ENCODE data around the gene RFXAP.

The RFXAP gene

GRCh38 chr13:36817996-36818803 is 822 bp upstream of the RFXAP start:
- no peak for DNase-seq

GRCh38 chr13:36819739-36820090 is 693 bp downstream of the RFXAP start:
- peak; percentile 32 for DNase-seq

DNA sequence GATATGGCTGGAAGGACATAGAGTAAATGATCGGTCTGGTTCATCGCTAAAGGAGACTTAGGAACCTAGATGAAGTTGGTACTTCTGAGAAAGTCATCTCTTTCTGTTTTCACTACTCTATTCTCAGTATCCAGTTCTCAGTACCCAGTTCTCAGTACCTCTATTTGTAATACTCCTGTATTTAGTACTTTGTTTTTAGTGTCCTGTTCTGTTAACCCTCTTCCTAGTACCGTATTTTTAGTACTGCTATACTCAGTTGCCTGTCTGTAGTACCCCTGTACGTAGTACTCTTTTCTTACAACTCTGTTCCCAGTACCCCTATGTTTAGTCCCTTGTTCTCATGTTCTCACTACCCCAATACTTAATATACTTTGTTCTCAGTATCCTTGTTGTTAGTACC is 1.2 kb downstream of the RFXAP start:
- DNase-seq: no peak

GRCh38 chr13:36822785-36823184 is 3.8 kb downstream of the RFXAP start:
- DNase-seq: no peak

GRCh38 chr13:36829753-36830152 is 10.7 kb downstream of the RFXAP start:
- no peak for DNase-seq

DNA sequence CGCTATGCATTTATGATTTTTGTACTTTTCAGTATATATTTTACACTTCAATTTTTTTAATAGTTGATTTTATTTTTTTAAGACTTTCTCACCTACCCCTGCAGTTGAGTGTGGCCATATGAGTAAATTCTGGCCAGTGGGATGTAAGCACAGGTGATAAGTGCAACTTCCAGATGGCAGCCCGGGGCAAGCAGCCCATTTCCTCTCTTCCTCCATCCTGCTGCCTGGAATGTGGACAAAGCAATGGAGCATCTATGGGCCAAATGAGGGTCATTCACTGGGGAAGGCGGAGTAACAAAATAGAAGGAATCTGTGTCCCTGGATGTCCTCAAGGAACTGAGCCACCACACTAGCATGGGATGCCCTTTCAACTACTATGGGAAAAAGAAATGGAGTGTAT is 12.3 kb downstream of the RFXAP start:
- no peak for DNase-seq

DNA sequence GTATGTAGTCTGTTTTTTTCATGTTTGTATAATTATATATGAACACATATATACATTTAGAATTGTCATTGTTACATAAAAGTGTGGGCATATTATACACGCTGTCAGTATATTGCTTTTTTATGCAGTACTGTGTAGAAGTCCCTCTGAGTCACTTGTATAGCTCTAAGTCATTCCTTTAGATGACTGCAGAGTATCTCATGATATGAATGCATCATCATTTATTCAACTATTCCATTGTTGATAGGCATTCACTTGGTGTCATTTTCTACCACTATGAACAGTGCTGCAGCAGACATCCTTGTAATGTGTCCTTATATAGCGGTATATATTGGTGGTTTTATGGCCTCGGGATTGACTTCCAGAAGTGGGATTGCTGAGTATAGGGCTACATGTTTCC is 15.3 kb downstream of the RFXAP start:
- DNase-seq: no peak

DNA sequence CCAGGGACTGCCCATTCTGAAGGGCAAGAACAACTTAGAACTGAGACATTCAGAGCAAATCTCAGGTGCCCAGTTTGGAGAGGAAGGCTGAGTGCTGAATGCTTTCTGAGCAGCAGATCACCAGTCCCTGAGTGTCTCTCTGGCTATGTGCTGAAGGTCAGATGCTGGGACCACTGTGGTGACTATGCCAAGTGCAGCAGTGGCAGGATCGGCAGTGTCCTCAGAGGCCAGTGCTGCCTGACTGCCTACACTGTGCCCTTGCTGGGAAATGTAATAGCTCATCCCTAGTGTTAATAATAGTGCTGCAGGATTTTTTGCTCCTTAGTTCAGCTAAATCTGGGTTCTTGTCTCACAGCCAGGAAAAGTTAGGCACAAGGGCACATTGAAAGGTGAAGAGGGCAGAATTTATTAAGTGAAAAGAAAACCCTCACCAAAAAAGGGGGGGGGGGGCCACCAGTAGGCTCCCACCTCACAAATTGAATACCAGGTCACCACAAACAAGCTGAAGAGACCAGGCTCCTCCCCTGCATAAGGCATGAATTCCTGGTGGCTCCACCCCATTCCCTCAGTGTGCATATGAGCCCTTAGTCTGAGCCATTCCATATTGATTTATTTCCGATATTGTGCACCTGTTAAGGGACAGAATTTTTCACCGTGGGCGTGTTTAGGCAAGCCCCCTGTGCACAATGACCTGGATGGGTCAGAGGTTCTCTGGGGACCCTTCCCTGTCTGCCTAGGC is 18.5 kb downstream of the RFXAP start:
- DNase-seq: no peak

DNA sequence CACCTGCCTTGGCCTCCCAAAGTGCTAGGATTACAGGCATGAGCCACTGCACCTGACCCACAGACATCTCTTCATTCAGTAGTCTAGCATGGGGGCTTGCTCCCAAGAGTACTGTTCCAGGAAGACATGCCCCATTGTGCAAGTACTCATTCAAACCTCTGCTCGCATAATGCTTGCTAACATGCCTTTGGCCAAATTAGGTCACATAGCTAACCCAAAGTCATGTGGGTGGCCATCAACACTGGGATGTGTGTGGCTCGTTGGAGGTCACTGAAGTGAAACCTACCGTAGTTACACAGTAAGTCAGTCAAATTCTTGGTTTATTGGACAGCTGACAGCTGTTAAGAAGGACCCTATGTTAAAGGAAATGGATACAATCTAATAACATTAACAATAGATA is 20.3 kb downstream of the RFXAP start:
- DNase-seq: no peak

GRCh38 chr13:36839981-36840380 is 21.0 kb downstream of the RFXAP start:
- DNase-seq: no peak

- DNase-seq: no peak
These were observed 21.8 kb downstream of the RFXAP start for GRCh38 chr13:36840718-36841250.

- DNase-seq: no peak
These were observed 22.4 kb downstream of the RFXAP start for GRCh38 chr13:36841391-36841790.

DNA sequence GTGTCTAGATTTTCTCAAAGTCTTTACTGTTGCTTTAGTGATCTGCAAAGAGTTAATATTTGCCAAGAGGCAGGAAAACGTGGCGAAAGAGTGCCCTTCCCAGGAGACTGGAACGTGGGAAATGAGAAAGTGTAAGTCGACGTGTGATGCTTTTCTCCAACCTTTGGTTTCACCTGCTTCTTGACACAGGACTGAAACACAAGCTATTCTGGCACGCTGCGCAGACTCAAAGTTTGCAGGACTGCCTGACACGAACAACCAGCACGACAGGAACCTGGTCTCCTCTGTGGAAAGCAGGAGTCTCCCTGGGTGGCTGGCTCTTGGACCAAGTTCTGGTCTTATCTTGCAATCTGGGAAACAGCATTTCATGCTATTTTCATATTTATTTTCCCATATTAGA is 28.6 kb downstream of the RFXAP start:
- no peak for DNase-seq

DNA sequence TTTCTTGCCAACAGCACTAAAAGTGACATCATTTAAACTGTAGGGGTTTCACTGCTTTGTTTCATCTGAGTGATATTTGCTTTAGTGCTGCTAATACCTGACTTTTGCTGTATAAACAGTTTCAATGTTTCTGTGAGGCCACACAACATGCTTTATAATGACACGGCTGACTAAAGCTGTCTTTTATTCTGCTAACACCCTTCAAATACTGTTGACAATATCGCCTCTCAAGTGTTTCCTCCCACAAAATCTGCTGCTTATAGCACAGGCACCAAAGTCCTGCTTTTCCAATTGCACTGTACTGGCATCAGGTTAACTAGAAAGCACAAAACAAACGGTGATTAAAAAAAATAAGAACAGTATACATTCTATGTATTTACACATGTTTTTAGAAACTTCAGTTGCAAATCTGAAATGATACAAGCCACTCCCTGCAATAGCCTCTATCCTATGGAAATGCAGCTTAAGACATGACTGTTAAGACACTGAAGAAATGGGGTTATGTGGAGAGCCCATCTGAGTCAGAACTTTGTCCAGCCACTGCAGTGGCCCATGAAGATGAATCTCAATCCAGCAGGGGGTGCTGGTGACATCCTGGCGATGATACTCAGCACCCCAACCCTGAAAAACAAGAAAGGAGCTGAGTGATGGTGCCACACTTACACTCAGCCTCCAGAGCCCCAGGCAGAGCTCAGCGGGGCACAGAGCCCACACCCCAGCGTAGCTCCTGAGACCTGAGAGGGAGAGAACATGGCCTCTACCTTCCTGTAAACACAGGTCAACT is 29.4 kb downstream of the RFXAP start:
- DNase-seq: no peak

DNA sequence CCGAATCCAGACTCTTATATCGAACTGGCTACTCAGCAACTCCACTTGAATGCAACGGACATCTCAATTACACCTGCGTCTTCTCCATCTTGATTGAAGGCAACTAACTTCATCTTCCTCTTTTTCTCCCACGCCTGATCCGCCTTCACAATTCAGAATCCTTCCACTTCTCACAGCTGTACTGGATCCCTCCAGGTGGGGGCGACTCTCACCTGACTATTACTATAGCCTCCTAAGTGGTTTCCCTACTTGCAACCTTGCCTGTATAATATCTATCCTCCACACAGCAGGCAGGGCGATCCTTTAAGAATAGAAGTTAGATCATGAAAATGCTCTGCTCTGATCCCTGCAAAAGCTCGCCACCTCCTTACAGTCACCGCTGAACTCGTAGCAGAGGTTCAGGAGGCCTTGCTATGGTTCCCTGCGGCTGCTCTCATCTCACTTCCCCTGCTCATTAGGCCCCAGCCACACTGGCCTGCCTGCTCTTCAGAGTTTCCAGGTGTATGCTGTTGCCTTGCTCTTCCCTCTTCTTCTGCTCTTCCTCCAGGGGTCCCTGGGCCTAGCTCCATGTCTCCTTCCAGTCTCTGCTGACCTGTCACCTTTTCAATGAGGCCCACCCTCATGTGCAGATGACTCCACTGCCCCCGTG is 31.9 kb downstream of the RFXAP start:
- DNase-seq: no peak

DNA sequence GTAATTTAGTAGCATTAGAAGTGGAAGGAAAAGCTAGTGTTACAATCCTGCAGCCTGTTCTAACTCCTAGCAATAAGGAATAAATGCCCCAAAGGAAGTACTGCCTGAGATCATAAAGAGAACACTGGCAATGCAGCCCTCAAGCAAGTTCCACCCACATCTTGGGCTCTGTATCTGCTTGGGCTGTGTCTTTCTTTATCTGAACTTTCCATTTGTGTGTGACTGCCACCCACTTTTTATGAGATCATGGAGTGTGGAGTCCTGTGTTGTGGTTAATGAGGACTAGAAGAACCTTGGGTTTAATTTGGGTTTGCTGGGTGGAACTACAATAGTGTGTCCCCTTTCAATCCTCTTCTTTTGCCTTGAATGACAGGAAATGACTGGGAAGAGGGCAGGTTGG is 38.2 kb downstream of the RFXAP start:
- no peak for DNase-seq

DNA sequence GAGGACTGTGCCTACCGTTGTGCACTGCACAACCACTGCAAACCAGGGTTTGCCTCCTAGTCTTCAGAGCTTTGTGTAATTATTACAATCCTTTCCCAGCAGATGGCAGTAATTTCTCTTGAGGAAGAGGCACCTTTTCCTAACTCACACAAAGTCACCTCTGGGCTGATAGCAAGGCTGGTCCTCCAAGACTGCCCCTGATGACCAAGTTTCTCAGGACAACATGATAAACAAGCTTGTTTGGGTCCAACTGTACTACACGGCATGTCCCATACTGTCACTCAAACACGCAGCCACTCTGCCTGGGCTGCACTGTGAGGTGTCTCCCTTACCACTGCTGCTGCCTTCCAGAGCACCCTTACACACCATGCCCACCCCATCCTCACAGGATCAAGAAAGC is 39.3 kb downstream of the RFXAP start:
- no peak for DNase-seq

DNA sequence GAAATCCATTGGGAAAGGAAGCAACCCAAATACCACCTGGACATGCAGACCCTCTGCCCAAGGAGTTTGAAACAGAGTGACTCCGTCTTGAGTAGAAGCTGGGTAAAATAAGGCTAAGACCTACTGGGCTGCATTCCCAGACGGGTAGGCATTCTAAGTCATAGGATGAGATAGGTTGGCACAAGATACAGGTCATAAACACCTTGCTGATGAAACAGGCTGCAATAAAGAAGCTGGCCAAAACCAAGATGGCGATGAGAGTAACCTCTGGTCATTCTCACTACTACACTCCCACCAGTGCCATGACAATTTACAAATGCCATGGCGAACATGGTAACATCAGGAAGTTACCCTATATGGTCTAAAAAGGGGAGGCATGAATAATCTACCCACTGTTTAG is 40.2 kb downstream of the RFXAP start:
- DNase-seq: no peak

DNA sequence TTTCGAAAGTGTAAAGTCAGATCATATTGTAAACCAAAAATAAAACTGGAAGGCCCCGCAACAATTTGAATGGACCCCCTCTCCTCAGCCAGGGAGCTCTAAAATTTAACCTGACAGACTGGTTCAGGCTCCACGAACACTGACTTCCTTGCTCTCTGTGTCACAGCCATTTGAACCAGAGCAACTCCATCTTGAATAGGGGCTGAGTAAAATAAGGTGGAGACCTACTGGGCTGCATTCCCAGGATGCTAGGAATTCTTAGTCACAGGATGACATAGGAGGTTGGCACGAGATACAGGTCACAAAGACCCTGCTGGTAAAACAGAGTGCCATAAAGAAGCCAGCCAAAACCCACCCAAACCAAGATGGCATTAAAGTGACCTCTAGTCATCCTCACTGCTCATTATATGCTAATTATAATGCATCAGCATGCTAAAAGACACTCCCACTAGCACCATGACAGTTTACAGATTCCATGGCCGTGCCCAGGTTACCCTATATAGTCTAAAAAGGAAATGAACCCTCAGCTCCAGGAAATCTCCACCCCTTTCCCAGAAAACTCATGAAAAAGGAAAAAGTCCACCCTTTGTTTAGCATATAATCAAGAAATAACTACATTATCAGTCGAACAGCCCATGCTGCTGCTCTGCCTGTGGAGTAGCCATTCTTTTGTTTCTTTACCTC is 43.1 kb downstream of the RFXAP start:
- DNase-seq: no peak

- DNase-seq: no peak
These were observed 43.7 kb downstream of the RFXAP start for GRCh38 chr13:36862722-36863121.

- DNase-seq: no peak
These were observed 46.2 kb downstream of the RFXAP start for GRCh38 chr13:36865265-36865664.

GRCh38 chr13:36866232-36866631 is 47.2 kb downstream of the RFXAP start:
- DNase-seq: no peak
